Superior temporal gyrus (tissue), 1 donor: ENCODE measurements around the gene PHETA1.
"Not testable (repeated sequence)": the region's sequence is repeated elsewhere in the genome, so short reads cannot be mapped to it uniquely, and the experiment has no call there.

ENCODE experiments used
- DNase-seq: peaks from one replicate; pipeline ENCODE4 v3.0.0-alpha.2; 2016; ENCODE audit errors: extremely low spot score

The PHETA1 gene

GRCh38 chr12:111349748-111350520 is 19.0 kb downstream of the PHETA1 start:
- no peak for DNase-seq

- no peak for DNase-seq
These were observed 19.7 kb downstream of the PHETA1 start for GRCh38 chr12:111349101-111349747.

GRCh38 chr12:111347891-111348644 is 20.8 kb downstream of the PHETA1 start:
- DNase-seq, result no peak

GRCh38 chr12:111344254-111344875 is 24.5 kb downstream of the PHETA1 start:
- DNase-seq, result no peak

- no peak for DNase-seq
These were observed 25.7 kb downstream of the PHETA1 start for GRCh38 chr12:111343181-111343580.

- no peak for DNase-seq
These were observed 26.5 kb downstream of the PHETA1 start for GRCh38 chr12:111342376-111342775.

- no peak for DNase-seq
These were observed 27.3 kb downstream of the PHETA1 start for GRCh38 chr12:111341426-111342065.

- DNase-seq, result not testable (repeated sequence)
These were observed 28.2 kb downstream of the PHETA1 start for GRCh38 chr12:111340680-111341079.

- no peak for DNase-seq
These were observed 28.7 kb downstream of the PHETA1 start for GRCh38 chr12:111340231-111340630.

GRCh38 chr12:111339321-111339938 is 29.5 kb downstream of the PHETA1 start:
- DNase-seq, result no peak

- no peak for DNase-seq
These were observed 30.8 kb downstream of the PHETA1 start for GRCh38 chr12:111338096-111338495.

GRCh38 chr12:111337371-111337770 is 31.5 kb downstream of the PHETA1 start:
- no peak for DNase-seq

- not testable (repeated sequence) for DNase-seq
These were observed 32.5 kb downstream of the PHETA1 start for GRCh38 chr12:111336411-111336810.

GRCh38 chr12:111335811-111336210 is 33.1 kb downstream of the PHETA1 start:
- no peak for DNase-seq

- DNase-seq, result not testable (repeated sequence)
These were observed 33.6 kb downstream of the PHETA1 start for GRCh38 chr12:111335301-111335700.

- DNase-seq, result no peak
These were observed 34.4 kb downstream of the PHETA1 start for GRCh38 chr12:111334393-111334915.

- peak; percentile 53 for DNase-seq
These were observed 37.8 kb downstream of the PHETA1 start for GRCh38 chr12:111330800-111331752.

- no peak for DNase-seq
These were observed 40.8 kb downstream of the PHETA1 start for GRCh38 chr12:111328138-111328537.

- no peak for DNase-seq
These were observed 41.4 kb downstream of the PHETA1 start for GRCh38 chr12:111327474-111327873.
